Sigmoid colon (tissue), 7 donors: ENCODE results near the gene ELFN2. TPM values are rescaled to one million over a fixed set of nuclear protein-coding genes. Genes with fewer than 3 reads are reported as not detected.
"Not testable (repeated sequence)": the region's sequence is repeated elsewhere in the genome, so short reads cannot be mapped to it uniquely, and the experiment has no call there.

ENCODE experiments used
- DNase-seq: peaks from one replicate; pipeline ENCODE4 v3.0.0-alpha.2; 2019
- H3K27ac ChIP-seq, 4 donors: fragments of 200-600 bp; sonication (generic); one replicate each; pipeline ENCODE4 v1.5.1; 2016 to 2019; ENCODE audit warnings: mild to moderate bottlenecking in 1 of 4
- H3K27me3 ChIP-seq, 3 donors: fragments of 200-600 bp; sonication (generic); one replicate each; pipeline ENCODE4 v1.5.1; 2019; ENCODE audit warnings: mild to moderate bottlenecking in 1 of 3
- H3K36me3 ChIP-seq, 4 donors: fragments of 200-600 bp; sonication (generic); one replicate each; pipeline ENCODE4 v1.5.1; 2016 to 2019
- H3K4me1 ChIP-seq, 4 donors: fragments of 200-600 bp; sonication (generic); one replicate each; pipeline ENCODE4 v1.5.1; 2017 to 2019
- H3K4me3 ChIP-seq, 4 donors: fragments of 200-600 bp; sonication (generic); one replicate each; pipeline ENCODE4 v1.5.1; 2017 to 2019; ENCODE audit warnings: mild to moderate bottlenecking in 2 of 4, moderate library complexity in 1 of 4
- H3K9me3 ChIP-seq, 4 donors: fragments of 200-600 bp in 3 of 4; sonication (generic) in 3 of 4; one replicate each; pipeline versions ENCODE4 v1.5.1 to v1.6.1; 2013 to 2019
- CTCF ChIP-seq, 4 experiments: fragments of 450-650 bp in 3 of 4; fragments of 200-600 bp in 1 of 4; IDR thresholded peaks; one replicate each; pipeline ENCODE4 v1.5.1; 2016 to 2019; ENCODE audit warnings: antibody characterized with exemption in 4 of 4, mild to moderate bottlenecking in 3 of 4, moderate library complexity in 2 of 4
- EP300 ChIP-seq, 4 donors: sonication (generic); formaldehyde crosslinking; IDR thresholded peaks; one replicate each; pipeline ENCODE4 v1.6.1; 2017; ENCODE audit warnings: antibody characterized with exemption in 4 of 4
- POLR2A ChIP-seq, 2 donors: fragments of 450-650 bp; IDR thresholded peaks; one replicate each; pipeline ENCODE4 v1.6.1; 2016; ENCODE audit warnings: antibody characterized with exemption in 2 of 2, mild to moderate bottlenecking in 2 of 2, moderate library complexity in 2 of 2
- POLR2AphosphoS5 ChIP-seq, 4 donors: sonication (generic); formaldehyde crosslinking; IDR thresholded peaks; one replicate each; pipeline ENCODE4 v1.6.1; 2017; ENCODE audit warnings: antibody characterized with exemption in 4 of 4
- WGBS, 2 donors: extraction: QIAGEN DNeasy Blood & Tissue Kit; methylation state at CpG; one replicate each; pipeline ENCODE4 v1.1.7; 2013; 5-methylcytosine and 5-hydroxymethylcytosine counted together
- intact Hi-C: fragments of 100-400 bp; cut with DNase I; formaldehyde crosslinking; loops from one replicate; pipeline ENCODE4 v1.15.1; 2023
- polyA plus RNA-seq, 3 donors: library from polyadenylated mRNA; stranded (reverse); fragments of 200-250 nt; gene quantifications; one replicate each; pipeline ENCODE4 v1.2.3, GENCODE V29; 2013
- total RNA-seq, 4 donors: library from RNA; depleted of rRNA; stranded (reverse); fragments of >200 nt; gene quantifications; one replicate each; pipeline ENCODE4 v1.1.0, GENCODE V29; 2016
- donor health status: healthy with polysubstance abuse.
- donor health status: Bipolar disorder and iron deficiency.
- donor health status: healthy.

The ELFN2 gene
- total and polyA plus RNA-seq, 7 donors = under 0.01 to 0.55 (median 0.15) TPM; not detected in 3

- intact Hi-C loops = no loop called here
- peaks cover 32 to 96% (median 68%) of the 10 kb centered on the region in 3 donors for H3K27me3 ChIP-seq
- H3K27ac ChIP-seq = no peak overlapping the region
- H3K9me3 ChIP-seq = no peaks in the 10 kb centered on the region
- no peaks in the 10 kb centered on the region for H3K36me3 ChIP-seq
- no peak overlapping the region for H3K4me3 ChIP-seq
- no peak for DNase-seq
- peaks cover 0 to 9% (median 0%) of the 10 kb centered on the region in 4 donors for H3K4me1 ChIP-seq
- 72 to 74% methylated on average over 9 of the region's 9 CpGs for WGBS, 2 donors
- TF ChIP-seq EP300 (IDR thresholded peaks at IDR 0.05) = no peak
- TF ChIP-seq POLR2A (IDR thresholded peaks at IDR 0.05) = no peak
- TF ChIP-seq CTCF (IDR thresholded peaks at IDR 0.05) = no peak
- no peak for TF ChIP-seq POLR2AphosphoS5 (IDR thresholded peaks at IDR 0.05)
Observed at GRCh38 chr22:37331856-37332536, 95.3 kb downstream of the ELFN2 start.

- 33 to 45% methylated on average over 7 of the region's 7 CpGs for WGBS, 2 donors
- no peak overlapping the region for H3K4me3 ChIP-seq
- intact Hi-C loops = no loop called here
- H3K36me3 ChIP-seq = no peaks in the 10 kb centered on the region
- peaks cover 32 to 97% (median 68%) of the 10 kb centered on the region in 3 donors for H3K27me3 ChIP-seq
- no peak overlapping the region for H3K27ac ChIP-seq
- peaks cover 0 to 9% (median 0%) of the 10 kb centered on the region in 4 donors for H3K4me1 ChIP-seq
- DNase-seq = no peak
- TF ChIP-seq CTCF (IDR thresholded peaks at IDR 0.05) = no peak
- no peak for TF ChIP-seq POLR2AphosphoS5 (IDR thresholded peaks at IDR 0.05)
- TF ChIP-seq POLR2A (IDR thresholded peaks at IDR 0.05) = no peak
- TF ChIP-seq EP300 (IDR thresholded peaks at IDR 0.05) = no peak
- H3K9me3 ChIP-seq = no peaks in the 10 kb centered on the region
Observed at GRCh38 chr22:37331034-37331428, 96.2 kb downstream of the ELFN2 start.

- TF ChIP-seq EP300 (IDR thresholded peaks at IDR 0.05) = no peak
- TF ChIP-seq CTCF (IDR thresholded peaks at IDR 0.05) = no peak
- no peak for TF ChIP-seq POLR2AphosphoS5 (IDR thresholded peaks at IDR 0.05)
- no peak for TF ChIP-seq POLR2A (IDR thresholded peaks at IDR 0.05)
- intact Hi-C loops = no loop called here
- no peaks in the 10 kb centered on the region for H3K36me3 ChIP-seq
- H3K9me3 ChIP-seq = no peaks in the 10 kb centered on the region
- no peak for DNase-seq
- 54 to 63% methylated on average over 9 of the region's 9 CpGs for WGBS, 2 donors
- peaks cover 27 to 97% (median 70%) of the 10 kb centered on the region in 3 donors for H3K27me3 ChIP-seq
- no peak overlapping the region for H3K27ac ChIP-seq
- peaks cover 0 to 9% (median 0%) of the 10 kb centered on the region in 4 donors for H3K4me1 ChIP-seq
- no peak overlapping the region for H3K4me3 ChIP-seq
Observed at GRCh38 chr22:37330200-37331033, 96.9 kb downstream of the ELFN2 start.

GRCh38 chr22:37329238-37330140 is 97.8 kb downstream of the ELFN2 start:
- Histone ChIP-seq H3K27me3 (peaks cover 27 to 97% (median 70%) of the 10 kb centered on the region in 3 donors), H3K36me3 (no peaks in the 10 kb centered on the region), H3K4me1 (peaks cover 0 to 9% (median 3%) of the 10 kb centered on the region in 4 donors), H3K9me3 (no peaks in the 10 kb centered on the region), H3K27ac (no peak overlapping the region), H3K4me3 (no peak overlapping the region)
- intact Hi-C loops = no loop called here
- TF ChIP-seq POLR2AphosphoS5 (IDR thresholded peaks at IDR 0.05) (no peak), EP300 (IDR thresholded peaks at IDR 0.05) (no peak), CTCF (IDR thresholded peaks at IDR 0.05) (no peak), POLR2A (IDR thresholded peaks at IDR 0.05) (no peak)
- DNase-seq = no peak
- 63 to 74% methylated on average over 14 of the region's 14 CpGs for WGBS, 2 donors

GRCh38 chr22:37328538-37329237 is 98.6 kb downstream of the ELFN2 start:
- H3K4me1 ChIP-seq, H3K27ac ChIP-seq, H3K9me3 ChIP-seq, DNase-seq, H3K4me3 ChIP-seq, intact Hi-C loops, H3K36me3 ChIP-seq: not testable (repeated sequence)
- 61 to 84% methylated on average over 6 of the region's 6 CpGs for WGBS, 2 donors
- peaks cover 27 to 97% (median 70%) of the 10 kb centered on the region in 3 donors for H3K27me3 ChIP-seq
